ENCODE results near the gene CNTNAP2.

The CNTNAP2 gene

DNA sequence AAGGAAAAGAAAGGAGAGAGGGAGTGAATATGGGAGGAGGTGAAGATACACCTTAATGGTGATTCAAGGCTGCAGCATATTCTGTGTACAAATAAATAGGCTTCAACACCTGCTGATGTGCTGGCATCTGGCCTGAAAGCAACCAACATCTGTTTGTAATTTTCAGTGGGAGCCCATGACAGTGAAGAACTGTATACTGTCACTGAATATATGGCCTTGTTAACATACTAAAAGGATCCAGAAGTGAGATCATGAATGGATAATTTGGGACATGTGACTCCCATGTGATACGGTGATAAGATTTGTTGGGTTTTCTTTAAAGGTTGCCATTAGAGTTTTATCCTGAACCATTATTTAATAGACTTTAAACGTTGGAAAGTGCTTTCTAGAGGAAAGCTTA, 459.3 kb downstream of the CNTNAP2 start:
- DNase-seq (ENCODE audit: low spot score): no peak

DNA sequence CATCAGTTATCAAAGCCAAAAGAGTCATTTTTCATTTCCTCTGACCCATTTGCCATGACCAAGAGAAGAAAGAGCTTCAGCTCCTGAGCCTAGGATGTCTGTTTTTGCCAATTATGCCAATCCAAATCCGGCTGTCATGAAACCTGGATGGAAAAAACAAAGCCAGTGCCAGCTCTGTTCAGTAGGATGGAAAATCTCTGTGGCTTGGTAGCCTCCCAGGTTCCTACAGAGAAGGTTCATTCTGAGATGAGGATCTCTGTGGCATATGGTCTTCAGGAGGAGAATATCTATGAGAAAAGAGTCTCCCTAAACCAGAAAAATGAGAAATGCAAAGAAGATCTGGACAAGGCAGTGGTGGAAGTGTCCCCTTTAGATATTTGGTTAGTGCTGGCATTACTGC, 475.4 kb downstream of the CNTNAP2 start:
- DNase-seq (ENCODE audit: low spot score): no peak

DNA sequence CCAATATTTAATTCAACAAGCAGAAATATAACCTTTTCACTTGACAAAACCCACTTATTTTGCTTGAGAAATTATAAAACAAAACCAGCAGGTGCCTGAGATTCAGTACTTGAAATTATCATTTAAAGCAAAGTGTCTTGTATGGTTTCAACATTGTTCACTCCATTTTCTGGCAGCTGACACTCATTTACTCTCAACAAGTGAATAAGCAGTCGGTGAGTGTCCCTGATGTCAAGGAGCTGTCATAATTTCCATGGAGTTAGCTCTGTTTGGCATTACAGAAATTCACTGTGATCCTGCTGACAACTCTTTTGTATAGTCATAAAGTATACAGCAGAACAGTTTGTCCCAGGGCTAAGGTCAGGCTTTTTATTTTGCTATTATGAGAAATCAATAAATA, 490.0 kb downstream of the CNTNAP2 start:
- no peak for DNase-seq (ENCODE audit: low spot score)

DNA sequence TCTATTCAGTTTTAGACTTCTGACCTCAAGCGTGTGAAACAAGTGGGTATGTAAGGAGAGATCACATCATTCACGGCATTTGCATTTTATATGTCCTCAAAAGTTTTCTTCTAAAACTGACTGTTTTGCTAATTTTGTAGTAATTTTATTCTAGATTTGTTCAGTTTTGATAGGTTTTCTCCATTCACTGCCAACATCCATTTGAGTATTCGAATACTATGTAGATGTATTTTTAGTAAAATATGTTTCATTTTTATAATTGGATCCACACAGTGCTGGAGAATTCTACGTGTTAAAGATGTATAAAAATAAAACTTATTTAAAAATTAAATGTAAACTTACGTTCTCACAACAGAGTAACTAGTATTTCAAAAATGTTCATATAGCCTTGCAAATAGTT, 503.0 kb downstream of the CNTNAP2 start:
- DNase-seq (ENCODE audit: low spot score): no peak

DNA sequence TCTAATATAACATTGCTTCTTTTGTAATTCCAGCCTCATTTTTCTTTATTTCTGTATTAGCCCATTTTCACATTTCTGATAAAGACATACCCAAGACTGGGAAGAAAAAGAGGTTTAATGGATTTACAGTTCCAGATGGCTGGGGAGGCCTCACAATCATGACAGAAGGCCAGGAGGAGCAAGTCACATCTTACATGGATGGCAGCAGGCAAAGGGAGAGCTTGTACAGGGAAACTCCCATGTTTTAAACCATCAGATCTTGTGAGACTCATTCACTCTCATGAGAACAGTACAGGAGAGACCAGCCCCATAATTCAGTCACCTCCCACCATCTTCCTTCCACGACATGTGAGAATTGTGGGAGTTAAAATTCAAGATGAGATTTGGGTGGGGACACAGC, 510.3 kb downstream of the CNTNAP2 start:
- no peak for DNase-seq (ENCODE audit: low spot score)

DNA sequence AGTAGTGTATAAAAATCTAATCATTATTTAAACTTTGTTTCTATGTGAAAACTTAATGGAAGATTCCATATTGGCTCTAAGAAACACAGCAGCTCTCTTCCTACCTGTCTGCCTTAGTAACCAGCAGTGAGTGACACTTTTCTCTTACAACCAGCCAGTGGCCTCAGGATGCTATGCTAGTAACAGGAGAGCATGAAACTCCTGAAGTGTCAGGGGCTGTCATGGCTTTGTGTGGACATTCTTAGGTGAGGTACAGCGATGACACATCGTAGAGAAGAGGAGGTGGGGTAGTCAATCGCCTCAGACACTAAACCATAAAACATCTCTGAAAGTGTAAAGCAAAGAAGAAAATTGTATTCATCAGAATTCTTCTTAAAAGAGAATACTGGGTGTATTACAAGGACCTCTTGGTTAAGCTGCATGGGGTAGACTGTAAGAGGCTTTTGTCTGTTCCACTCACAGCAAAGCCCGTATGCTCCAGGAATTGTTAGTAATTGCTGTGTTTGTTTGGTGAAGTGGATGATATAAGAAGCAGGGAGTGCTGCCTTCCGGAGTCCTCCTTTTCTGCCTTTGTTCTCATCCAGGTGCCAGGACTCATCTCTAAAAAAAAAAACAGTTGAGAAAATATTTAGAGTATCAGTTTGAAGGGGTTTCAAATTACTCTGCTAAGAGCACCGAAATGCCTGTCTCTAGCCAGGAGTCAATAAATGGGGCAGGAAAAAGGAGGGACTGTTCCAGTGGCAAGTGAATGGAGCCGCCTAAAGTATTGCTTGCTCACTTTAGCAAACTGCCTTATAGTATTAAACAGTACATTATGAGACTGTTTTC, 518.8 kb downstream of the CNTNAP2 start:
- no peak for DNase-seq (ENCODE audit: low spot score)

DNA sequence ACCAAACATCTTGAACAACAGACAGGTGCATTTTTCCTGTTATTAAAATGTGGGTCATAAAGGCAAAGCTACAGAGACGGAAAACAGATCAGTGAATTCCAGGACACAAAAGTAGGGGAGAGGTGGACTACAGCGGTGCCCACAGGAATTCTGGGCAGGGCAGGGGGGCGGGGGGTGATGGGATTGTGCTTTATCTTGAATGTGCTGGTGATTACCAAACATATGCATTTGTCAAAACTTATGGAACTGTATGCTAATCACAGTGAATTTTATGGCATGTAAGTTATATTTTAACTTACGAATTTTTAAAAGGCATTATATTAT, 519.4 kb downstream of the CNTNAP2 start:
- no peak for DNase-seq (ENCODE audit: low spot score)

DNA sequence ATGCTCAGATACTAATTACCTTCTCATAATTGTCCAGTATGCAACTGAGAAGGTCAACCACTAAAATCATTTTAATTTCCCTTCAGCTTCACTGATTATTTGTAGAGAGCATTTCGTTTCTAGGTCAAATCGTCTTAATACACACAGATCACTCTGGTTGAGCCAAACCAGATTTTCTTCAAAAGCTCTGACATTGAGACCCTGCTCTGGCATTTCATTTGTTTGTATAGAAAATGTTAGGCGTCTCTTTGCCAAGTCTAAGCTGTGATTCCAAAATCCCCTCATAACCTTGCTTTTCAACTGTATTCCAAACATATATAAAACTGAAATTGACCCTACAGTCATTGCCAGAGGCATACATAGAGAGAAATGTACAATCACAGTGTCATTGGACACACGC, 520.0 kb downstream of the CNTNAP2 start:
- DNase-seq (ENCODE audit: low spot score): no peak

DNA sequence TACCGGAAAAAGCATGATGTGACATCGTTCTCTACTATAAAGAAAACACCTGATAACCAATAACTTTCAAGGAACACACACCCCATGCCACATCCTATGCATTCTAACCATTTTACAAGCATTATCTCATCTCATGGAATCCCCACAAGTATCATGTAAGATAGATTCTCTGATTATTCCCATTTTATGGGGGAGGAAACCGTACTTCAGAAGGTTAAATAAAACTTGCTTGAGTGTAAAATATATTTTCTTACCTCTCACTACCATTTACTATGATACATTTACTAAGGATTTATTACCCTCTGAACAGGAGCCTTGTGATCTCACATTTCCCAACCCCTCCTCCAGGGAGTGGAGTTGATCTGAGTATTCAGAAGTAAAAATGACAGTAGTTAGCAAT, 522.7 kb downstream of the CNTNAP2 start:
- DNase-seq (ENCODE audit: low spot score): no peak

DNA sequence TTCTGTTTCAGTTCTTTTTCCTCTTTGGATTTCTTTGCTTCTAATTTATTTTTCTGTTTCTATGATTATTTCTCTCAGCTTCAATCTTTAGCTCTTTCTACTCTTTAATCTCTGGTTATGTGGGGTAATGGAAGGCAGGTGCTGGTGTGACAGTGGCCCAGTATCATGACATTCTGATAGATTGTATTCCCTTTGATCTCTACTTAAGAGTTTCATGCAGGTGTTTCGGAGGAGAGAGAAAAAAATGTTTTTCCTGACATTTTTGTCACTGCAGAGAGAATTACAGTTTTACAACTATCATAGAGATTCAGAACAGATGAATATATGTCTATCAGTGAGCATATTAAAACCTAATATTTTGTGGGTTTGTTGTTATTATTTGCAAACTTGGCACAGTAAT, 524.9 kb downstream of the CNTNAP2 start:
- no peak for DNase-seq (ENCODE audit: low spot score)

DNA sequence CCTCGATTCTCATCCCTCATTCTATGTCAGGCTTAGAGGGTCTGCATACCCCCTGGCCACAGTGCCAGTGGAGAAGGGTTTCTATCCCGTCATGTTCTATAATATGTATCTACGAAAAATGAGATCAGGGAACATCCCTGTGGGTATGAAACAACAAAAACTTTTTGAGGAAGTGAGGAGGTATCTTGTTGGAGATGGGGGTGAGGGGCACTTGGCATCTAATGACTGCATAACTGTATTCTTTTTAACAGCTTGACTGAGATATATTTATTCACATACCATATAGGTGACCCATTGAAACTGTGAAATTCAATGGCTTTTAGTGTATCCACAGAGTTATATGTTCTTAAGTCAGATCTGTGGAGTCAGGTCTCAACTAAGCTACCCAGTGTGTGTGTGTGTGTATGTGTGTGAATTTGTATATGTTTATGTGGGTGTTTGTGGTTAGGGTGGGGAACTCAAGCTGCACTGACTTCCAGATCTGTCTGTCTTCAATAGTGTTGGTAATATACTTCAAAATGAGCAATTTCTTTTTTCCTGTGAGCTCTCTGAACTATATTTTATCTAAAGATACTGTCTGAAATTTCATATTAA, 528.9 kb downstream of the CNTNAP2 start:
- no peak for DNase-seq (ENCODE audit: low spot score)

DNA sequence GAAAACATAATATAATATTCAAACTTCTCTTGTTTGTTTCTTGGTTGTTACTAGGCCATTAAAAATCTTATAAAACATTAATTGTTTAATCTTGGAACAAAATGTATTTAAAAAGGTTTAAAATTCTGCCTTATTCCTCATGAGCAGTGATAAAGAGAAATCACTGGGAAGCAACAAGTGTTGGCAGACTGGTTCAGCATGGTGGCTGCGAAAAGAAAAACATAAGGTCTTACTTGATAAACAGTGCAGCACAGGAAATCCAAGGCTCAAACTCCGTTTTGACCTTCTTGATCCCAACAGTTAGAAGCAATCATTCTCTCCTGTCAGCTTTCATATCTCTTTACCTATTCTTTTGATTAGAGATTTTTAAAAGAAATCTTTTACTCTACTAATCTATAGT, 530.8 kb downstream of the CNTNAP2 start:
- DNase-seq (ENCODE audit: low spot score): no peak

DNA sequence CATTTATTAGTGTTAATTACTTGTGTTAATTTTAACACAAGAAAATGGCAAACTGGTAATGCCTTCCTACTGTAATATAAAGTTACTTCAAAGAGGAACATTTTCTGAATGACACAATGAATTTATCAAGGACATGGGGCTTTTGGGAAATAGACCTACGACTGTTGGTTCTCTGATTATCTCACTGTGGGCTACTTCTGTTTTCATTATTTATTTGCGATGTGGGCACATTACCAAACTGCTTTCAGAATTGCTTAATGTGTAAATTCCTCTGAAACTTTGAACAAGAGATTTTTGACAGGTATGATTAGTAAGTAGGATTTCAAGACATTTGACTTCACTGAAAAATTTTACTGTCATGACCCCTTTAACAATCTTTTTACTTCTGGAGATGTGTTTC, 535.6 kb downstream of the CNTNAP2 start:
- no peak for DNase-seq (ENCODE audit: low spot score)

DNA sequence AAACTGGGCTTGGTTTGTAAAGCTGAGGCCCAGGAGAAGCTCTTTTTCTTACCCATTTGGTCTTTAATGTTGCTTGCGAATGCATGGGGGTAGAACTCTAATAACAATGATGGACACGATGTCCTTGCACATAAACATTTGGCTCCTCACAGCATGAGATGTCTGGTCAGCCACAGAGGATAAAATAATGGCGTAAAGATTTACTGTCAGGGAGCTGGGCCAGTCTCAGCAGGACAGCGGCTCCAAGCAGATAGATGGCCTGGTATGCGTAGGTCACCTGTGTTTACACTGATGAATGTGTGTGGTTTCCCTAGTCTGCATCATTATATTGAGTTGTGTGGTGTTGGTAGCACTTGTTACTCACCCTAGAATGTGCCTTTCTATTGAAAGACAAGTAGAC, 537.4 kb downstream of the CNTNAP2 start:
- DNase-seq (ENCODE audit: low spot score): no peak

DNA sequence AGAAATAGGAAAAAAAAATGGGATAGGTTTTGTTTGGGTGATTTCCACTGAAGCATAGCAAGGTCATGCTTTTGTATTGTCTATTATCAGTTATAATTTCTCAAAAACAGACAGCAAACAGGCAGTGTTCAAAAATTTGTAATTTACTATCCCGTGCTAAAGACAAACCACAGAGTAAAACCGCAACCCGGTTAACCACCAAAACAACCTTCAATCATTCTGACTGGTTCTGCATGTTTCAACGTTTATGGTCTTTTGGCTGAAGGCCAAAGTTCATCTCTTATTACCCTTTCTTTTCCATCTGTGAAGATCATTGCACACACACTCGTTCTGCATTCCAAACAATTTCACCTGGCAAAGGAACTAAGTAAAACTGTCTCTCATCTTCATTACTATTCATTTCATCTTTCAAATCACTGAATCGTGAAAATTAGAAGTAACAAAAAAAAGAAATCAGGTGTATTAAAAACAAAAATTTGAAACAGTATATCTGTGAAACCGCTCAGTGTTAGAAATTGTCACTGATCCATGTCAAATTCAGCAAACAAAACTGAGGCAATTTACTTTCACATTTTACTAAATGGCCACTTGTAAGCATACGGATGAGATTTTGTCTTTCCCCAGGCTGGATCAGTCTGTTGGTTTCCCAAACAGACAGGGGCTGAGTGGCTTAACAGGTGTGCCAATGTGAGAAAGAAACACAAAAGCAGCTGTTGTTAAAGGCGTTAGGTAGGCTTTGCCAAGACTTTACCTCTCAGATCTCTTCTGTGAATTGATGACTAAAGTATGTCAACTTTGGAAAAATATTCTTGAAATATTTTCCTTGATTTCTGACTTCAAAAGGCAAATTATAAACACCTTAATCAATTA, 539.6 kb downstream of the CNTNAP2 start:
- DNase-seq (ENCODE audit: low spot score): no peak

DNA sequence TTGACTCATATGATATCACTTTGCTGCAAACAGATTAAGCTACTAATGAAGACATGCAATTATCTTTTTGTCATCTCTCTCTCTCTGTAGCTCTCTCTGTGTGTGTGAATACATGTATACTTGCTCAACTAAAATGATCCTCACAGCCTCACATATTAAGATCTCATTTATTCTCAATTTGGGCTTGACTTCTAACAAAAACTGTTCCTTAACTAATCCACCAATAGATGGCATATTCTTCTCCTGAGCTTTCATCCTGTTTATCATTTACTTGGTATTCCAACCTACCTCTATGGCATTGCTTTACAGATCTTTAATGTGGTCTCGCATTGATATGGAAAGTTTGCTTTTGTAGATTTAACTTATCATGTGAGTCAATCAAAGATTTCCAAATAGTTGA, 540.4 kb downstream of the CNTNAP2 start:
- no peak for DNase-seq (ENCODE audit: low spot score)

DNA sequence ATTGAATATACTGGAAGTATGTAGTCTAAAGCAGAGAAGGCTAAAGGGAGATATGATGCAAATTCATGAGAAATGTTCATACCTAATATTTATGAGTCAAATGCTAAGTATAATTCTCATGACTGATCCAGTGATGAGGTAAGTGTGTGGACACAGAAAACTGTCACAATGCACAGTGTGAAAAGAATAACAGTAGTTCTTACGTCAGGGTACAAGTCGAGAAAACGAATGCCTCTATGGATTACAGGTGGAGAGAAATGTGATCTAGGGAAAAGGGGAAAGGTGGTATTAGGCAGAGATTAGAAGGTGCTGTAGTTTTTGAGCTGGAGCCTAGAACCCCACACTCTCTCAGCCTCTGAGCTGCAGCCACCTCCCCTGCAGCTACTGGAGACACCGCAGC, 542.0 kb downstream of the CNTNAP2 start:
- DNase-seq (ENCODE audit: low spot score): no peak

DNA sequence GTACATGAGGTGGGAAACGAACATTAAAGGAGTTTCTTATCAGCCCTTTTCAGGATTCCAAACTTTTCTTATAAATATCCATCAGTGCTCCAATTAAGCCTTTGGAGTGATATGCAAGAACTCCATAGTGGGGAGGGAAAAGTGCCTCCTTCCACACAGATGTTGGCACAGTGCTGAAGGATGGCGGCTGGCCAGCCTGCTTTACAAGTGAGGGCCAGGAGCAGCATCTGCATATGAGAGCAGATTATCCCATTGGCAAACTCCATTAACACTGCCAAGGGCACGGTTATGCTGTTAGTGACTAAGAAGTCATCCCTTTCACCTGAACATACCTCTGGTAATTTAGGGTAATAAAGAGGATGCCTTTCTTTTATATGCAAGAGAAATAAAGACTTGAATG, 543.1 kb downstream of the CNTNAP2 start:
- no peak for DNase-seq (ENCODE audit: low spot score)

DNA sequence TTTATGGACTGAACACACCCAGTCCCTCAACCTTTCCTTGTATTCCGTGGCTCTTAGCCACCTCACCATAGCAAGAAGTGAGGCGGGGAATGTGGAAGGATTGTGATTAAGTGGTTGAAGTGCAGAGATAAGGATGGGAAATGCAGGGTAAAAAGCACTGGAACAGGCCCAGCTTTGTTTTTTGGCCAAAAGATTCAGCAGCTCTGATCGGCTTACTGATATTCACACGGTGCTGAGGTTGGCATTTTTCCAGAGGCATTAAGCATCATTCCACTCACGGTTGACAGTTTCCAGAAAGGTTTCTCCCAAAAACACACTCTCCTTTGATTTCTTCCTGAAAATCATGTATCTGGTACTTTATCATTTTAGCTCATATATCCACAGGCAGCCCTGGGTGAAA, 544.2 kb downstream of the CNTNAP2 start:
- DNase-seq (ENCODE audit: low spot score): no peak

DNA sequence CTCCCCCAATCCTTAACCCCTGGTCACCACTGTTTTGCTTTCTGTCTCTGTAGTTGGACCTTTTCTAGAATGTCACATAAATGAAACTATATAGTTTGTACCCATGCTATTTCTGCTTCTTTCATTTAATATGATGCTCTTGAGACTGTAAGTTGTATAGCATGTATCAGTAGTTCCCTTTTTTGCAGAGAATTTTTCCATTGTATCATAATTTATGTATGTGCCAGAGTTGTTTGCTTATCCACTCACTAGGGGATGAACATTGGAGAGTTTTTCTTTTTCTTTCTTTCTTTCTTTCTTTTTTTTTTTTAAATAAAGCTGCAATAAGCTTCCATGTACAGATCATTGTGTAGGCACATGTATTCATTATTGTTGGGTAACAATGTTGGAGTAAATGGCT, 544.8 kb downstream of the CNTNAP2 start:
- no peak for DNase-seq (ENCODE audit: low spot score)

DNA sequence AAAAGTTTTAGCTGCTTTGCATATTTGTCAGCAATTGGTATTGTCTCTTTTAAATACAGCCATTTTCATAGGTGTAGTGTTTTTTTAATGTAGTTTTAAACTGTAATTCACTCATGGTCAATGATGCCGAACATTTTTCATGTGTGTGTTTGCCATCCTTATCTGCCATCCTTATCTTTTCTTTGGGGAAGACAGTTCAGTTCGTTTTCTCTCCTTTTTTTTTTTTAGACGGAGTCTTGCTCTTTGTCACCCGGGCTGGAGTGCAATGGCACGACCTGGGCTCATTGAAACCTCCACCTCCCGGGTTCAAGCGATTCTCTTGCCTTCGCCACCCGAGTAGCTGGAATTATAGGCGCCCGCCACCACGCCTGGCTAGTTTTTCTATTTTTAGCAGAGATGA, 545.3 kb downstream of the CNTNAP2 start:
- no peak for DNase-seq (ENCODE audit: low spot score)

DNA sequence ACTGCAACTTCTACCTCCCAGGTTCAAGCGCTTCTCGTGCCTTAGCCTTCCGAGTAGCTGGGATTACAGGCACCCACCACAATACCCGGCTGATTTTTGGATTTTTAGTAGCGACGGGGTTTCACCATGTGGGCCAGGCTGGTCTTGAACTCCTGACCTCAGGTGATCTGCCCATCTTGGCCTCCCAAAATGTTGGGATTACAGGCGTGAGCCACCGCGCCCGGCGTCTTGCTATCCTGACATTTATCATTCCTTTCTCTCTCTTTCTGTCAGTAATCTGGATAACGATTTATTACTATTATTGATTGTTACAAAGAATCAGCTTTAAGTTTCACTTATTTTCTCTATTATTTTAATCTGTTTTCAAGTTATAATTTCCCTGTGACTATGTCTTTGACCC, 548.4 kb downstream of the CNTNAP2 start:
- DNase-seq (ENCODE audit: low spot score): no peak

DNA sequence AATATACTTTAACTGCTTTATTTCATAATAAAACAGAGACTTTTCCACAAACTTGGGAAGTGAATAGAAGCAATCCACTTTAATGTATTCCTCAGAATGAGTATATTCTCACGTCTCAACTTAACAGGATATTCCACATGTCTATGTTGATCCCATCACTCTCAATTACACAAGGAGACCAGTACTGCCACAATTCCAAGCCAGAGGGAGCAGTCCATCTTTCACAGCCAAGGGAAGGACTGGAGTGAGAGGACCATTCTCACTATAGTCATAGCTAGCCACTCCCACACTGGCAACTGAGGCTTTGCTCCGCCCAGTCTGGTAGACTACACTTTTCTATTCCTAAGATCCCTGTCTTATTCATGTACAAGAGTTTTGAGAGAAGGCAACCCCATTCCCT, 553.9 kb downstream of the CNTNAP2 start:
- DNase-seq (ENCODE audit: low spot score): no peak
